HepG2 (cell line): Measurements from ENCODE around the gene RNASE8. TPM values are rescaled to one million over a fixed set of nuclear protein-coding genes. Genes with fewer than 3 reads are reported as not detected.

ENCODE experiments used
- ARNT ChIP-seq: fragments of 450-650 bp; IDR thresholded peaks from 2 replicates; pipeline ENCODE4 v1.6.1; 2017
- ETV6 ChIP-seq: sonication (generic); formaldehyde crosslinking; conservative IDR thresholded peaks from 2 replicates; pipeline ENCODE4 v1.4.0; 2020; ENCODE audit warnings: missing genetic modification reagents
- HNRNPH1 ChIP-seq: fragments of 200-400 bp; formaldehyde crosslinking; optimal IDR thresholded peaks from 2 replicates; pipeline ENCODE3; 2017; ENCODE audit warnings: mild to moderate bottlenecking, low read depth, low read length
- IRX3 ChIP-seq: sonication (generic); formaldehyde crosslinking; IDR thresholded peaks from 2 replicates; pipeline ENCODE4 v1.8.1; 2023; ENCODE audit warnings: mild to moderate bottlenecking, low read depth, missing genetic modification reagents, borderline replicate concordance
- NAIF1 ChIP-seq: sonication (generic); formaldehyde crosslinking; IDR thresholded peaks from 2 replicates; pipeline ENCODE4 v1.5.0; 2020; ENCODE audit warnings: mild to moderate bottlenecking, missing genetic modification reagents, borderline replicate concordance
- RARG ChIP-seq: sonication (generic); formaldehyde crosslinking; IDR thresholded peaks from 2 replicates; pipeline ENCODE4 v1.4.0; 2020; ENCODE audit warnings: low read depth, mild to moderate bottlenecking, missing genetic modification reagents
- RELA ChIP-seq: sonication (generic); formaldehyde crosslinking; IDR thresholded peaks from 2 replicates; pipeline ENCODE4 v1.4.0; 2020; ENCODE audit warnings: missing genetic modification reagents
- RORA ChIP-seq: sonication (generic); formaldehyde crosslinking; IDR thresholded peaks from 2 replicates; pipeline ENCODE4 v1.5.0; 2020; ENCODE audit warnings: mild to moderate bottlenecking, missing genetic modification reagents, moderate library complexity
- ZNF550 ChIP-seq: sonication (generic); formaldehyde crosslinking; IDR thresholded peaks from 2 replicates; pipeline ENCODE4 v1.4.0; 2020; ENCODE audit warnings: mild to moderate bottlenecking, missing genetic modification reagents, borderline replicate concordance
- ZNF670 ChIP-seq: sonication (generic); formaldehyde crosslinking; IDR thresholded peaks from 2 replicates; pipeline ENCODE4 v1.8.0; 2022; ENCODE audit warnings: mild to moderate bottlenecking, missing genetic modification reagents, borderline replicate concordance
- polyA plus RNA-seq, 8 experiments: library from polyadenylated mRNA; depleted of rRNA in 3 of 8; stranded (reverse) in 7 of 8; unstranded in 1 of 8; fragments of >200 nt; fragmentation: Illumina TruSeq in 4 of 8; extraction: Trizol in 4 of 8; gene quantifications; 2 replicates each; pipeline versions ENCODE4 v1.2.1 to v1.2.3, GENCODE V29; 2011 to 2016; ENCODE audit warnings: low read depth in 4 of 8, missing spikeins in 1 of 8, mixed read lengths in 1 of 8; ENCODE audit not compliant: insufficient read depth in 1 of 8
- total RNA-seq, 5 experiments: library from RNA; depleted of rRNA; stranded (reverse); fragments of >200 nt; fragmentation: Illumina TruSeq; extraction: Trizol; gene quantifications; 2 replicates each; pipeline ENCODE4 v1.2.3, GENCODE V29; 2016; ENCODE audit warnings: low read depth in 1 of 5
- TF ChIP-seq, protein P1 (sequence below): sonication (generic); formaldehyde crosslinking; IDR thresholded peaks from 2 replicates; pipeline ENCODE4 v1.8.1; 2022; ENCODE audit warnings: low read depth, mild to moderate bottlenecking, missing genetic modification reagents
- TF ChIP-seq, protein P2 (sequence below): fragments of 450-650 bp; IDR thresholded peaks from 2 replicates; pipeline ENCODE4 v1.6.1; 2017; ENCODE audit warnings: mild to moderate bottlenecking
- TF ChIP-seq, protein P3 (sequence below): sonication (generic); formaldehyde crosslinking; IDR thresholded peaks from 2 replicates; pipeline ENCODE4 v1.4.0; 2020; ENCODE audit warnings: mild to moderate bottlenecking, missing genetic modification reagents
- TF ChIP-seq, protein P4 (sequence below): sonication (generic); formaldehyde crosslinking; IDR thresholded peaks from 2 replicates; pipeline ENCODE4 v1.8.0; 2022; ENCODE audit warnings: low read depth, missing genetic modification reagents
- TF ChIP-seq, protein P5 (sequence below): IDR thresholded peaks from 2 replicates; pipeline ENCODE4 v1.6.1; 2016; ENCODE audit warnings: low read depth, borderline replicate concordance

Gene RNASE8
- total and polyA plus RNA-seq, 2 of the 13 experiments (the other 11 are each of a cell fraction or from before 2014, with no cell fraction given), result not detected

DNA sequence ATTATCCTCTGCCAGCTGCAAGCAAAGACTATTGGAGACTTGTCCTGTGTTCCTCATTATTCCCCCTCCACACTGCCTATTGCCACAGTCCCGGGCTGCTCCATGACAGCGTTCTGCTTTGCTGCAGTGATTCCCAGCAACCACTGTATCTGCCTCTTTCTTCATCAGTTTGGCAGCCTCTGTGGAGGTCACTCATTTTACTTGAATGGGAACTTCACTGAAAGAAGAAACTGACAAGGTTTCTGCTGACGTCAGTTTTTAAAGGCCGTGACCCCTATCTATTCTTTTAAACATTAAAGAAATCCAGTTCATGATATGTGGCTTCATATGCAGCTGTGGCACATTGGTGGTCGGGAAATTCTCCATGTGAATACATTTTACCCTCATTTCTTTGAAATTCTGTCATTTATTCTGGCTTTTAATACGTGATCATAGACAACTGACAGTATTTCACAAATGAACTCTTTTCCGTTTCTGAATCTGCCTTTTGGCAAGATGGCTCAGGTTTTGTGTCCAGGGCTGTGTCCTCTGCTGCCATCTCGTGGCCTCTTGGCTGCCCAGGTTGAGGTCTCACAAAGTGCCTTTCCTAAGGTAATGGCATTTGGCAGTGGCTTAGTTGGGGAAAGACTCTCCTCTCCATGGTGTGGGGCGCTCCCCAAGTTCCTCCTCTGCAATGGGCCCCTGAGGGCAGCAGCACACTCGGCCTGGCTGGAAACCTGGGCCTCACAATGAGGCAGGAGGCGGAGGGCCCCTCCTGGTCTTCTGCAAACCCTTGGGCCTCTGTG lies 49.1 kb downstream of the RNASE8 start (continued):
- TF ChIP-seq, protein P1, sequence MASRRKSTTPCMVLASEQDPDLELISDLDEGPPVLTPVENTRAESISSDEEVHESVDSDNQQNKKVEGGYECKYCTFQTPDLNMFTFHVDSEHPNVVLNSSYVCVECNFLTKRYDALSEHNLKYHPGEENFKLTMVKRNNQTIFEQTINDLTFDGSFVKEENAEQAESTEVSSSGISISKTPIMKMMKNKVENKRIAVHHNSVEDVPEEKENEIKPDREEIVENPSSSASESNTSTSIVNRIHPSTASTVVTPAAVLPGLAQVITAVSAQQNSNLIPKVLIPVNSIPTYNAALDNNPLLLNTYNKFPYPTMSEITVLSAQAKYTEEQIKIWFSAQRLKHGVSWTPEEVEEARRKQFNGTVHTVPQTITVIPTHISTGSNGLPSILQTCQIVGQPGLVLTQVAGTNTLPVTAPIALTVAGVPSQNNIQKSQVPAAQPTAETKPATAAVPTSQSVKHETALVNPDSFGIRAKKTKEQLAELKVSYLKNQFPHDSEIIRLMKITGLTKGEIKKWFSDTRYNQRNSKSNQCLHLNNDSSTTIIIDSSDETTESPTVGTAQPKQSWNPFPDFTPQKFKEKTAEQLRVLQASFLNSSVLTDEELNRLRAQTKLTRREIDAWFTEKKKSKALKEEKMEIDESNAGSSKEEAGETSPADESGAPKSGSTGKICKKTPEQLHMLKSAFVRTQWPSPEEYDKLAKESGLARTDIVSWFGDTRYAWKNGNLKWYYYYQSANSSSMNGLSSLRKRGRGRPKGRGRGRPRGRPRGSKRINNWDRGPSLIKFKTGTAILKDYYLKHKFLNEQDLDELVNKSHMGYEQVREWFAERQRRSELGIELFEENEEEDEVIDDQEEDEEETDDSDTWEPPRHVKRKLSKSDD, result no peak
- TF ChIP-seq RELA (CRISPR knock-in tag), result no peak; the same call in 1 of the 2 replicates
- TF ChIP-seq RORA (CRISPR knock-in tag), result no peak
- TF ChIP-seq, protein P2, sequence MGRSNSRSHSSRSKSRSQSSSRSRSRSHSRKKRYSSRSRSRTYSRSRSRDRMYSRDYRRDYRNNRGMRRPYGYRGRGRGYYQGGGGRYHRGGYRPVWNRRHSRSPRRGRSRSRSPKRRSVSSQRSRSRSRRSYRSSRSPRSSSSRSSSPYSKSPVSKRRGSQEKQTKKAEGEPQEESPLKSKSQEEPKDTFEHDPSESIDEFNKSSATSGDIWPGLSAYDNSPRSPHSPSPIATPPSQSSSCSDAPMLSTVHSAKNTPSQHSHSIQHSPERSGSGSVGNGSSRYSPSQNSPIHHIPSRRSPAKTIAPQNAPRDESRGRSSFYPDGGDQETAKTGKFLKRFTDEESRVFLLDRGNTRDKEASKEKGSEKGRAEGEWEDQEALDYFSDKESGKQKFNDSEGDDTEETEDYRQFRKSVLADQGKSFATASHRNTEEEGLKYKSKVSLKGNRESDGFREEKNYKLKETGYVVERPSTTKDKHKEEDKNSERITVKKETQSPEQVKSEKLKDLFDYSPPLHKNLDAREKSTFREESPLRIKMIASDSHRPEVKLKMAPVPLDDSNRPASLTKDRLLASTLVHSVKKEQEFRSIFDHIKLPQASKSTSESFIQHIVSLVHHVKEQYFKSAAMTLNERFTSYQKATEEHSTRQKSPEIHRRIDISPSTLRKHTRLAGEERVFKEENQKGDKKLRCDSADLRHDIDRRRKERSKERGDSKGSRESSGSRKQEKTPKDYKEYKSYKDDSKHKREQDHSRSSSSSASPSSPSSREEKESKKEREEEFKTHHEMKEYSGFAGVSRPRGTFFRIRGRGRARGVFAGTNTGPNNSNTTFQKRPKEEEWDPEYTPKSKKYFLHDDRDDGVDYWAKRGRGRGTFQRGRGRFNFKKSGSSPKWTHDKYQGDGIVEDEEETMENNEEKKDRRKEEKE, result no peak
- no peak; the same call in 1 of the 2 replicates for TF ChIP-seq ETV6 (CRISPR knock-in tag)
- TF ChIP-seq, protein P3, sequence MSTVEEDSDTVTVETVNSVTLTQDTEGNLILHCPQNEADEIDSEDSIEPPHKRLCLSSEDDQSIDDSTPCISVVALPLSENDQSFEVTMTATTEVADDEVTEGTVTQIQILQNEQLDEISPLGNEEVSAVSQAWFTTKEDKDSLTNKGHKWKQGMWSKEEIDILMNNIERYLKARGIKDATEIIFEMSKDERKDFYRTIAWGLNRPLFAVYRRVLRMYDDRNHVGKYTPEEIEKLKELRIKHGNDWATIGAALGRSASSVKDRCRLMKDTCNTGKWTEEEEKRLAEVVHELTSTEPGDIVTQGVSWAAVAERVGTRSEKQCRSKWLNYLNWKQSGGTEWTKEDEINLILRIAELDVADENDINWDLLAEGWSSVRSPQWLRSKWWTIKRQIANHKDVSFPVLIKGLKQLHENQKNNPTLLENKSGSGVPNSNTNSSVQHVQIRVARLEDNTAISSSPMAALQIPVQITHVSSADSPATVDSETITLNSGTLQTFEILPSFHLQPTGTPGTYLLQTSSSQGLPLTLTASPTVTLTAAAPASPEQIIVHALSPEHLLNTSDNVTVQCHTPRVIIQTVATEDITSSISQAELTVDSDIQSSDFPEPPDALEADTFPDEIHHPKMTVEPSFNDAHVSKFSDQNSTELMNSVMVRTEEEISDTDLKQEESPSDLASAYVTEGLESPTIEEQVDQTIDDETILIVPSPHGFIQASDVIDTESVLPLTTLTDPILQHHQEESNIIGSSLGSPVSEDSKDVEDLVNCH, result no peak
- TF ChIP-seq NAIF1, result no peak
- no peak for TF ChIP-seq IRX3 (CRISPR knock-in tag)
- TF ChIP-seq, protein P4, sequence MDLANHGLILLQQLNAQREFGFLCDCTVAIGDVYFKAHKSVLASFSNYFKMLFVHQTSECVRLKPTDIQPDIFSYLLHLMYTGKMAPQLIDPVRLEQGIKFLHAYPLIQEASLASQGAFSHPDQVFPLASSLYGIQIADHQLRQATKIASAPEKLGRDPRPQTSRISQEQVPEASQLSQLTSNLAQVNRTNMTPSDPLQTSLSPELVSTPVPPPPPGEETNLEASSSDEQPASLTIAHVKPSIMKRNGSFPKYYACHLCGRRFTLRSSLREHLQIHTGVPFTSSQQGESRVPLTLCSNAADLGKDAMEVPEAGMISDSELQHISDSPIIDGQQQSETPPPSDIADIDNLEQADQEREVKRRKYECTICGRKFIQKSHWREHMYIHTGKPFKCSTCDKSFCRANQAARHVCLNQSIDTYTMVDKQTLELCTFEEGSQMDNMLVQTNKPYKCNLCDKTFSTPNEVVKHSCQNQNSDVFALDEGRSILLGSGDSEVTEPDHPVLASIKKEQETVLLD (CRISPR knock-in tag), result 0 out of 2 replicates have a peak, but pooled peaks have one; percentile 38
- TF ChIP-seq, protein P5, sequence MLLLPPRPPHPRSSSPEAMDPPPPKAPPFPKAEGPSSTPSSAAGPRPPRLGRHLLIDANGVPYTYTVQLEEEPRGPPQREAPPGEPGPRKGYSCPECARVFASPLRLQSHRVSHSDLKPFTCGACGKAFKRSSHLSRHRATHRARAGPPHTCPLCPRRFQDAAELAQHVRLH (CRISPR knock-in tag), result peak; percentile 66; the same call in 1 of the 2 replicates
- no peak for TF ChIP-seq ZNF550 (CRISPR knock-in tag)
- no peak for TF ChIP-seq ZNF670
- no peak for TF ChIP-seq RARG (CRISPR knock-in tag)
- no peak for TF ChIP-seq HNRNPH1
- TF ChIP-seq ARNT, result no peak
